HUDEP-2 (cell line): ENCODE results near the gene IPO13.

Source experiments
- DNase-seq, 76 experiments: peaks; one replicate each; lab custom pipeline; 2025; ENCODE audit not compliant: unreplicated experiment in 76 of 76; lab: John Stamatoyannopoulos, UW

The IPO13 gene

GRCh38 chr1:43947874-43948437, 1.2 kb downstream of the IPO13 start:
- no peak for DNase-seq

- DNase-seq = no peak
These were observed 2.9 kb downstream of the IPO13 start for GRCh38 chr1:43949678-43950077.

GRCh38 chr1:43951021-43951985, 4.6 kb downstream of the IPO13 start:
- no peak for DNase-seq

- DNase-seq = peak in 18 of 76 experiments; percentile 9 to 49 (median 24)
These were observed 6.1 kb downstream of the IPO13 start for GRCh38 chr1:43952731-43953346.

GRCh38 chr1:43953361-43953760, 6.6 kb downstream of the IPO13 start:
- DNase-seq = no peak

GRCh38 chr1:43954036-43954435, 7.3 kb downstream of the IPO13 start:
- no peak for DNase-seq

GRCh38 chr1:43956234-43956633, 9.5 kb downstream of the IPO13 start:
- no peak for DNase-seq

GRCh38 chr1:43957407-43958040, 10.8 kb downstream of the IPO13 start:
- DNase-seq = no peak

GRCh38 chr1:43958351-43959255, 11.9 kb downstream of the IPO13 start:
- peak in 20 of 76 experiments; percentile 9 to 72 (median 24) for DNase-seq

- DNase-seq = no peak
These were observed 14.0 kb downstream of the IPO13 start for GRCh38 chr1:43960798-43961197.

GRCh38 chr1:43961692-43962091, 14.9 kb downstream of the IPO13 start:
- no peak for DNase-seq

- DNase-seq = no peak
These were observed 15.6 kb downstream of the IPO13 start for GRCh38 chr1:43962324-43962723.

- DNase-seq = no peak
These were observed 16.3 kb downstream of the IPO13 start for GRCh38 chr1:43963006-43963405.

- DNase-seq = no peak
These were observed 17.1 kb downstream of the IPO13 start for GRCh38 chr1:43963890-43964289.

- DNase-seq = no peak
These were observed 18.6 kb downstream of the IPO13 start for GRCh38 chr1:43965316-43965715.

- peak in 21 of 76 experiments; percentile 1 to 40 (median 15) for DNase-seq
These were observed 21.7 kb downstream of the IPO13 start for GRCh38 chr1:43968348-43968948.

- DNase-seq = no peak
These were observed 22.6 kb downstream of the IPO13 start for GRCh38 chr1:43969416-43969745.

- peak in 75 of 76 experiments; percentile 29 to 98 (median 94) for DNase-seq
These were observed 23.2 kb downstream of the IPO13 start, which contains the start of gene DPH2 for GRCh38 chr1:43969746-43970466. Gene DPH2 (plus strand): TSS chr1:43970010. CDS start chr1:43970176, 166 bp downstream.

- no peak for DNase-seq
These were observed 23.8 kb downstream of the IPO13 start for GRCh38 chr1:43970502-43970901.
